ENCODE results near the gene PANX2. TPM values are rescaled to one million over a fixed set of nuclear protein-coding genes. Genes with fewer than 3 reads are reported as not detected.
"Not testable (repeated sequence)": the region's sequence is repeated elsewhere in the genome, so short reads cannot be mapped to it uniquely, and the experiment has no call there.

The PANX2 gene, protein sequence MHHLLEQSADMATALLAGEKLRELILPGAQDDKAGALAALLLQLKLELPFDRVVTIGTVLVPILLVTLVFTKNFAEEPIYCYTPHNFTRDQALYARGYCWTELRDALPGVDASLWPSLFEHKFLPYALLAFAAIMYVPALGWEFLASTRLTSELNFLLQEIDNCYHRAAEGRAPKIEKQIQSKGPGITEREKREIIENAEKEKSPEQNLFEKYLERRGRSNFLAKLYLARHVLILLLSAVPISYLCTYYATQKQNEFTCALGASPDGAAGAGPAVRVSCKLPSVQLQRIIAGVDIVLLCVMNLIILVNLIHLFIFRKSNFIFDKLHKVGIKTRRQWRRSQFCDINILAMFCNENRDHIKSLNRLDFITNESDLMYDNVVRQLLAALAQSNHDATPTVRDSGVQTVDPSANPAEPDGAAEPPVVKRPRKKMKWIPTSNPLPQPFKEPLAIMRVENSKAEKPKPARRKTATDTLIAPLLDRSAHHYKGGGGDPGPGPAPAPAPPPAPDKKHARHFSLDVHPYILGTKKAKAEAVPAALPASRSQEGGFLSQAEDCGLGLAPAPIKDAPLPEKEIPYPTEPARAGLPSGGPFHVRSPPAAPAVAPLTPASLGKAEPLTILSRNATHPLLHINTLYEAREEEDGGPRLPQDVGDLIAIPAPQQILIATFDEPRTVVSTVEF
- not detected for total RNA-seq

DNA sequence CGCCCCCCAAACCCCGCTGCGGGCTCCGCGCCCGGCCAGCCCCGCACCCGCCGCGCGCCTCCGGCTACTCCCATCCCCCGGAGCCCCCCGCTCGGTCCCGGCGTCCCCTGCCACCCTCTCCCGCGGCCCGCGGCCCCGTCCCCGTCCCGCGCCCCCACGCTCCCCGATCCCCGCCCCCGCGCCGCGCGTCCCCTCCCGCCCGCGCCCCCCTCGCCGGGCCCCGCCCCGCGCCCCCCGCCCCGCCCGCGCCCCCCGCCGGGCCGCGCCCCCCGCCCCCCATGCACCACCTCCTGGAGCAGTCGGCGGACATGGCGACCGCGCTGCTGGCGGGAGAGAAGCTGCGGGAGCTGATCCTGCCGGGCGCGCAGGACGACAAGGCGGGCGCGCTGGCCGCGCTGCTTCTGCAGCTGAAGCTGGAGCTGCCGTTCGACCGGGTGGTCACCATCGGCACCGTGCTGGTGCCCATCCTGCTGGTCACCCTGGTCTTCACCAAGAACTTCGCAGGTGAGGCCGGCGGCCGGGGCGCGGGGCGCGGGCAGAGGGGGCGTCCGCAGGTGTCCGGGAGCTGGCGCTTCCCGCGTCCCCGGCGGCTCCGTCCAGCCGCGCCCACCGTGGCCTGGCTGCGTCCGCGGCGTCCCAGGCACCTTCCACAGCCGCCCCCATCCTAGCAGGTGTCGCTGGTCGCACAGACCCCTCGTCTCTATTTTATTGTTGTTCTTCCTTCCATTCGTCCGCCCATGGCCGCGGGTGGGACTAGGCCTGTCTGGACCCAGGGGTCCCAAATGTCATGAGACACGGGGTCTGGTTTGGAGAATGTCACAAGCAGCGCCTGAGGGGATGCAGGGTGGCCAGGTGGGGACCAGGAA lies at the start of gene PANX2:
TSS of gene PANX2 (plus strand) at position 279 of the 866 bp plus-strand sequence. CDS start at position 279, 0 bp downstream.
- DNase-seq = no peak

DNA sequence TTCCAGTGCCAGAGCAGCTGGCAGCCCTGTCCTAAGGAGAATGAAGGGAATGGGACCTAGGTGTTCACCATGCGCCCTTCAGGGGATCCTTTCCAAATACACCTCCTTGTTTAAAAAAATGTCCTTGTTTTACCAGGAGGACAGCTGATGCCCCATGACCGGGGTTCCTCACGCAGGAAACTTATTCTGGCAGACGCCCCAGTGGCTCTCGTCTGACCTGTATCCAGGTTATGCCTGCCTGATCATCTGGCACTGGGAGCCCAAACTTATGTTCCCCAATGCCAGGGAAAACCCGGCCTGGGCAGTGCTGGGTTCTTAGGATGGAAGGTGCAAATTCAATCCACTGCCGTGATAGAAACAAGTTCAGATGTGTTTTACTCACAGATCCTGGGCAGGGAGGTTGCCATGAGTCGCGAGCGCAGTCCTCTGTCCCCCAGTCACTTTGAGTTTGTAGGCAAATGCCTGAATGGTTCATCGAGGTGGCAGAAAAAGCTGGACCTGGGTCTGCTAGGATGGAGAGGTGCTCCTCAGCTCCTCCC lies 49.3 kb upstream of the PANX2 start:
- DNase-seq = no peak

DNA sequence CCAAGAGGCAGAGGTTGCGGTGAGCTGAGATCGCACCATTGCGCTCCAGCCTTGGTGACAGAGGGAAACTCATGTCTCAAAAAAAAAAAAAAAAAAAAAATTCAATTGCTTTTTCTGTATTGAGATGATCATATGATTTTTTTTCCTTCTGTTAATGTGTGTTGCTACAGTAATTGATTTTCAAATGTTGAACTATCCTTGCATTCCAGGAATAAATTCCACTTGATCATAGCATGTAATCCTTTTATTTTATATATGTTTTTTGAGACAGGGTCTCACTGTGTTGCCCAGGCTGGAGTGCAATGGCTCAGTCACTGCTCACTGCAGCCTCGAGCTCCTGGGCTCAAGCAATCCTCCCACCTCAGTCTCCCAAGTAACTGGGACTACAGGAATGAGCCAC lies 47.4 kb upstream of the PANX2 start:
- DNase-seq = no peak

DNA sequence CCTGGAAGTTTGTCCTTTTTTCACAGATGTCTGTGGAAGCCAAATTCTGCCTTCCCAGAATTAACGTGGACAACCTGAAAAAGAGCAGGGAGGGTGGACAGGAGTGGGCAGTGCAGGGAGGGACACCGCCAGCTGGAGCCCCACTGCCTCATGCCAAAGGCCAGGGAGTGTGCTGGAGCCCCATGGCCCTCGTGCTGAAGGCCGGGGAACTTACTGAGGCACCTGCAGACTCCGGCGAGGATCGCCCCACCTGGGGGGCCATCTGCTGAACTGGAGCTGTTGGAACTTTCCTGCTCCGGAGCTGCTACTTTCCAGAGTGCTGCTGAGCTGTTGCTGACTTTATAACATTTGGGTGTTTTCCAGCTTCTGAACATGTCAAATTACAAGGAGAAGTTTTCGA lies 45.5 kb upstream of the PANX2 start:
- no peak for DNase-seq

DNA sequence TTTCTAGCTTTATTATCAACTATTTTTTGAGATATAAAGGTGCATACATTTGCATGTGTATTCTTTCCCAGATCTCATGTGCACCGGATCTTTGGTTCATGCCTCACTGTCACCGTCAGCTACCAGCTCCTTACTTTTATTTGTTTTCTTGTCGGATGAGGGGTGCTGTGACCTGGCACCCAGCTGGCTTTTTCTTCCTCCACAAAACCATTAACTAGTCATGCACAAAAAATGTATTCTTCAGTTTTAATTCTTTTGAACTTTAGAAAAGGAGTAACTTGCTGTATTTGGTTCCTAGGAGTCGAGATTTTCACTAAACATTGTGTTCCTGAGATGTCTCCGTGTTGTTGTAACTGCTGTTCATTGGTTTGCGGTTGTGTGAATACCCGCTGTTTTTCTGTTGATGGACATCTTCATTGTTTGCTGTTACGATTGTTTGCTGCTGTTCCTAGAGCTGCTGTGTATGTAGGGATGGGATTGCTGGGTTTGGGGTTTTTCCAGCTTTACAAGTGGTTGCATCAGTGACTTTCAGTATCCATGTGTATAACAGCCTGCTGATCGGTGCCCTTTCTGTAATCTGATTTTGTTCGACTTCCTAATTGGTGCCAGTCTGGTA lies 41.3 kb upstream of the PANX2 start:
- DNase-seq = no peak

DNA sequence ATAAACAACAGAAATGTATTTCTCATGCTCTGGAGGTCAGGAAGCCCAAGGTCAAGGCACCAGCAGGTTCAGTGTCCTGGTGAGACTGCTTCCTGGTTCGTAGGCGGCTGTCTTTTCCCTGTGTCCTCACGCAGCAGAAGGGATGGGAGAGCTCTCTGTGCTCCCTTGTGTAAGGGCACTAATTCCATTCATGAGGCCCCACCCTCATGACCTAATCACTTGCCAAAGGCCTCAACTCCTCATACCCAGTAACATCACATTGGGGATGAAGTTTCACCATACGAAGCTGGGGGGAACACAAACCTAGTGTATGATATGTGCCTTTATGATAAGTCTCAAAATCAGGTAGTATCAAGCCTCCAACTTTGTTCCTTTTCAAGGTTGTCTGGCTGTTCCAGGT lies 38.6 kb upstream of the PANX2 start:
- no peak for DNase-seq

DNA sequence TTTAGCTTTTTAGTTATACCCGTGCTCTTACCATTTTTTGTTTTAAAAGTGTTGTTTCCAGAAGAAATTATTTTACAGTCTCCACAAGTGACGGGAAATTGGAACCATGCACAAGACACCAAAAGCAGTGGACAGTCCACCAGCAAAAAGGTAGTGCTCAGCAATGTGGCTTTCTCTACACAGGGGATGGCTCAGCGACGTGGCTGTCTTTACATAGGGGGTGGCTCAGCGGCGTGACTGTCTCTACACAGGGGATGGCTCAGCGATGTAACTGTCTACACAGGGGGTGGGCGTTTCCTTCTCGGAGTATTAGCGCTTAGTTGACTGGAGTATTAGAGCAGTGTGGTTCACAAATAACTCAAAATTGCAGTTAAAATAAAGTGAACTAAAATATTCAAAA lies 36.0 kb upstream of the PANX2 start:
- DNase-seq = no peak

DNA sequence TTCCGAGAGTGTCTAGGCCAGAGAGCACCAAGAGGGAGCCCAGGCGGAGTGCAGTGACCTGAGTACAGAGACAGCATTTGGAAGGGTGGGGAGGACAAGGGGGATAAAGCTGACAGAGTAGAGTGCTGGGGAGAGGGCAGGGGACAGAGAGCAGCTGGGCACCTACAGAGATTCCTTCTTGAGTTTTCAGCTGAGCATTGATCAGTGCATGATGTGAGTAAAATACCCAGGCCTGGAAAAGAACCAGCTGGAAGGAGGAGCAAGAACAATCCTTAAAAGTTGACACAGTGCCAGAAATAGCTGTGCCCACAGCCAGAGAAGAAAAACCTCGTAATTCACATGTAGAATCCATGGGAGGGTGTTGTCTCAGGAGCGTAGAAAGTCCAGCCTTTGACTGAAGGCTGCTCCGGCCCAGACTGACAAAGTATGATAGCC lies 33.9 kb upstream of the PANX2 start:
- no peak for DNase-seq

DNA sequence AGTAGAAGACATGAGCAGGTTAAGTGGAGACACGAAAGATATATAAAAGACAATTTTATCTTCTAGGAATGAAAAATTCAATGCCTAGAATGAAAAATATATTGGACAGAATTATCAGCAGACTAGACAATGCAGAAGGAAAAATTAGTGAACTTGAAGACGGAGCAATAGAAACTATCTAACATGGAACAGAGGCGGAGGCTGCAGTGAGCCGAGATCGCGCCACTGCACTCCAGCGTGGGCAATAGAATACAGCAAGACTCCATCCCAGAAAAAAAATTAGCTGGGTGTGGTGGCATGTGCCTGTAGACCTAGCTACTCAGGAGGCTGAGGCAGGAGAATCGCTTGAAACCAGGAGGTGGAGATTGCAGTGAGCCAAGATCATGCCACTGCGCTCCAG lies 33.3 kb upstream of the PANX2 start:
- DNase-seq = not testable (repeated sequence)

DNA sequence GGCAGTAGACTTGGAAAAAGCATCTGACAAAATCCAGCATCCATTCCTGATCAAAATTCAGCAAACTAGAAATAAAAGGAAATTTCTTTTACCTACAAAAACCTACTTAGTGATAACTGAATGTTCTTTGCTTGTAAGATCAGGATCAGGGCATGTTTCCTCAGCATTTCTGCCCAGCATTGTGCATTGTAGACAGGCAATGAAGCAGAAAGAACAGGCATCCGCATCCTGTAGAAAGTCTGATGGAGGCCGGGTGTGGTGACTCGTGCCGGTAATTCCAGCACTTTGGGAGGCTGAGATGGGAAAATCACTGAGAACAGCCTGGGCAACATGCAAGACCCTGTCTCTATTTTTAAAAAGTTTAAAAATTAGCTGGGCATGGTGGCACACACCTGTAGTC lies 32.5 kb upstream of the PANX2 start:
- DNase-seq = no peak

DNA sequence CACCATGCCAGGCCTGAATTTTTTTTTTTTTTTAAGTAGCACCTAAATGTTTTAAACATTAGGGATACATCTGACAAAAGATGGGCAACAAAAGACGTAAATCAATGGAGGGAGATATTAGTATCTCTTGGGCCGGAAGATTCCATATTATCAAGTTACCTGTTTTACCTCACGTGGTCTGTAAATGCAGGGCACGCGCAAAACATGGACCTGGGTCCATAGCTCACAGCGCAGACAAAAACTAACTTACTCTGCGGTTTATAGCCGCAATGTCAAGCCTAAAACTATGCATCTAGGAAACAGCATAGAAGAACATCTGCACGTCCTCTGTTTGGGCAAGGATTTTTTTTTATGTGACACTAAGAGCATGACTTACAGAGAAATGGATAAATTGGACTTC lies 31.5 kb upstream of the PANX2 start:
- DNase-seq = no peak

DNA sequence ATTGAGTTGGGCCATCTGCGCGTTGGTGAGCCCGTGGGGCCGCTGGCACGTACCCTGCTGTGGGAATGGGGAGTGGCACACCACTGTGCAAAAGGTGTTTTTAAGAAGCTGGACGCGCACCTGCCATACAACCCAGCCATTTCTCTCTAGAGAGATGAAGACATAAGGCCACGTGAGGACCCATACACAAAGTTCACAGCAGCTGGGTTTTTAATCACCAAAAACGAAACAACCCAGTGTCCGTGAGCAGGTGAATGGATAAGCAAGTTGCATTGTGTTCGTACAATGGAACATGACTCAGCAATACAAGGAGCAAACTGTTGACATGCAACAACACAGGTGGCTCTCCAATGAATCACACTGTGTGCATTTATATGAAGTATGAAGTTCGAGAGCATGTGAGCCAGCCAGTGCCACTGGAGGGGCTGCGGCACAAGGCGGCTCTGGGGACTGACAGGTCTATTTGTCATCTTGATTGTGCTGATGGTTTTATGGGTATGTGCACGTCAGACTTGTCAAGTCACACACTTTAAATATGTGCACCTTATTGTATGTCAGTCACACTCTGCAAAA lies 30.6 kb upstream of the PANX2 start:
- no peak for DNase-seq

DNA sequence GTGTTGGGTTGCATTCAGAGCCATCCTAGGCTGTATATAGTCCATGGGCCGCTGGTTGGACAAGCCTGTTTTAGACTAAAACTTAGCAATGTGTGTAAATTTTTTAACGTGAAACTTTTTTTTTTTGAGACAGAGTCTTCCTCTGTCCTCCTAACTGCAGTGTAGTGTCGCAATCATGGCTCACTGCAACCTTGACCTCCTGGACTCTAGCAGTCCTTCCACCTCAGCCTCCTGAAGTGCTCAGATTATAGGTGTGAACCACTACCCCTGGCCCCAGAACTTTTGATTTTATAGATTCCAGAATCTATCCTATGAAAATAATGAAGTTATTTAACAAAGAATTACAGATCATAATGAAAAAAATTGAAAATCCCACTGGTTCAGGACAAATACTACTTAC lies 29.9 kb upstream of the PANX2 start:
- no peak for DNase-seq

DNA sequence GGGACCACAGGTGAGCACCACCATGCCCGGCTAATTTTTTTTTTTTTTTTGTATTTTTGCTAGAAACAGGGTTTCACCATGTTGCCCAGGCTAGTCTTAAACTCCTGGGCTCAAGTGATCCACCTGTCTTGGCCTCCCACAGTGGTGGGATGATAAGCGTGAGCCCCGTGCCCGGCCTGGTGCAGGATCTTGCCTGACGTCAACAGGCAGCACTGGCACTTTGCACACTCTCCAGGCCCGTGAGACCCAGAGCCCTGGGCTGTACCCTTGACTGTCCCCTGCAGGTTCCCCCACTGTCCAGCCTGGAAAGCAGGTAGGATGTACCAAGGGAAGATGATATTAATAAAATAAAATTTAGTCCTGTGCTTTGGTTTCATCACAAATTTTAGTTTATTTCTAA lies 29.1 kb upstream of the PANX2 start:
- DNase-seq = no peak

DNA sequence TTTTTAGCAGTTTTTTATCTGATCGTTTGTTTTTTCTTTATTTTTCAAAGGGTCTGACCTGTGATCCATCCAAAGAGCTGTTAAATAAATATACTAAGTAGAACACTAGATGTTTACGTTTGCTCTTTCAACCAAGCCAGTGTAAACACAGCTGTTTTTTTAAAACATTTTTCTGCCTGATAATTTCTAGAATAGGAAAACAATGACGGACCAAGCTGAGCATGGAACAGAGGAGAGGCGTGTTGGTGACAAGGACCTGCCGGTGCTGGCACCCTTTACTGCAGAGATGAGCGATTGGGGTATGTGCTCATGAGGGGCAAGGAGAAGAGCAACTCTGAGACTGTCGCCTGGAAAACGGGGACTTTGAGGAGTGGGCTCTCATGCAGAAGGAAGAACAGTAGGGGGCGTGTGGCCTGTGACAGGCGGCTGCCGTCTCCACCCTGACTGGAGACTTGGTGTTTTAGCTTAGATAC lies 28.6 kb upstream of the PANX2 start:
- no peak for DNase-seq

DNA sequence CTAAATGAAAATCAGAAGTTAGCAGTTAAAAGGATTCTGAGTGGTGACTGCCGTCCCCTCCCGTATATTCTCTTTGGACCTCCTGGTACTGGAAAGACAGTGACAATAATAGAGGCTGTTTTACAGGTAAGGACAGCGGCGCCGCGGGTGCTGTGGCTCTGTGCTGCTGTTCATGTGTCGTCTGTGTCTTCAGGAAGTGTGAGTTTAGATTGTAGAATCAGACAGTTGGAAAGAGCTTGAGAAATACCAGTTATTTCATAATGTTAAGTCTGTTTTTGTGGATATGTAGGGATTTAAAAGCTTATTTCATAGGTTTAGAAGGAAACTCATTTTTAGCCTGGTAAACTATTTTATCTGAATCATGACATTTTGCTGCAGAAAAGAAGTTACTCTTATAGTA lies 27.4 kb upstream of the PANX2 start:
- DNase-seq = no peak

DNA sequence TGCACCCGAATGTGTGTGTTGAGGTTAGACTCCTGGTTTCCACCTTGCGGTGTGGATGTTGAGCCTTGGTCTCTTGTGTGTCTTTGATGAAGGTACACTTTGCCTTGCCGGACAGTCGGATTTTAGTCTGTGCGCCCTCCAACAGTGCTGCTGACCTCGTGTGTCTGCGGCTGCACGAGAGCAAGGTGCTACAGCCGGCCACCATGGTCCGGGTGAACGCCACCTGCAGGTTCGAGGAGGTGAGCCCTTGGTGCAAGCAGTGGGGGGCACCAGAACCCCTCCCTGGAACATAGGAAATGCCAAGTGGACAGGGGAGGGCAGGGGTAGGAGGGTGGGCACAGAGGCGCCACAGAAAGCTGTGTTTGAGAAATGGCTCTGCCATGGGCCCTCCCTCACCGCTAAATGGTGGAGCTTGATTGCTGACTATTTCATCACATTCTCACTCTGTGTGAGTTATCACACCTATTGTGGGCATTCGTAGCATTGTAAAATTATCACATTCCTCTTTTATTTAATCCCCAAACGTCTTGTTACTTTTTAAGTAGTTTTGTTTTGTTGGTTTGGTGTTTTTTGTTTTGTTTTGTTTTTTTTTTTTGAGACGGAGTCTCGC lies 26.4 kb upstream of the PANX2 start:
- DNase-seq = no peak

DNA sequence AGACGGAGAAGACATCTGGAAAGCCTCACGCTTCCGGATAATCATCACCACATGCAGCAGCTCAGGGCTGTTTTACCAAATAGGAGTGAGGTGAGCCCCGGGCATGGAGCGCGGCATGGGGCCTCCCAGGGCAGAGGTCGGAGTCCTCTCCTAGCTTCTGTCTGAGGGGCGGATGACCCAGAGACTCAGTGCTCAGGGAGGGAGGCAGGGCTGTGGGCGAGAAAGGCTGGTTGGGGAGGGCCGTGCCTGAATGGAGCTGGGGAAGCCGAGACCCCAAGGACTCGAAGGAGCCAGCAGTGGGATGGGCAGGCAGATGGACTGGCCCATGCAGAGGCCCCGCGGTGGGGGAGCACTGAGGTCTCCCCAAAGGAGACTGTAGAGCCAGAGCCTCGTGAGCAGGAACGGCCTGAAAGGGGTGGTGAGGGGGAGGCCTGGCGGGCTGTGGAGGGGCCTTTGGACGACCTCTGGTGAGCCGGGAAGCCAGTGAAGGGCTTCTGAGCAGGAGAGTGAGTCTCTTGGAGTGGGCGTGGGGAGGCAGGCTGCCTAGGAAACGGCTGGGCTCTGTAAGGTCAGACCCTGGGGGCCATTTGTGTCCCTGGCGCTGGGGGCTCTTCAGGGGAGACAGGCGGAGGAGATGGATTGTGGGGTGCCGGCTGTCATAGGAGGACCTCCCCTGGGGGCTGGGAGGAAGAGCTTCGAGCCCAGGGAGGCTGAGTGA lies 24.7 kb upstream of the PANX2 start:
- DNase-seq = no peak

DNA sequence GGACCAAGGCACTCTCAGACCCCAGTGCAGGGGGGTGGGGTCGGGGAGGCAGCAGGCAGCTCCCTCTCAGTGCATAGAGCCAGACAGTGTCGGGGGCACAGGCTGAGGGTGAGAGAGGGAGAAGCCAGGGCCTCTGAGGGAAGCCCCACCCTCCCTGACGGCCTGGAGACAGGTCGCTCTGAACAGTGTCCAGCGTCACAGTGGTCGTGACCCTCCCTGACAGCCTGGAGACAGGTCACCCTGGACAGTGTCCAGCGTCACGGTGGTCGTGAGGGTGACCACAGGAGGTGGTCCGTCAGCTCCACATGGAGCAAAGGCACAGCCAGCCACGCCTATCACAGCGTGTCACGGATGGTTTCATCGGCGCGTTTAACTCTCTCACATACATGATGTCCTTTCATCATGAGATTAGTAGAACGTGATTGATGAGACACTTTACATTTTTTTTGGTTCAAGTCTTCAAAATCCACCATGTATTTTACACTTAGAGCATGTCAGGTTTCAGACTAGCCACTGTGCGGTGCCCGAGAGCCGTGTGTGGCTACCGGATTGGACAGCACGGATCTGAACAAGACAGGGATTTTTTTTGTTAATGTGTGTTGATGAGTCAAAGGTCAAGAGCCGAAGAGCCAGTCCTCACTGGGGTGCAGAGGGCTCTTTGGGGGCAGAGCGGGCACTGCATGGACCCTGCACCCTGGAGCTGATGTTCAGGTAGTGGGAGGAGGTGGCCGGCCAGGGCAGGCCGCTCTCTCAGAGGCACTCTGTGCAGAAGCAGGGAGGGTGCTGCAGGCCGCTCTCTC lies 23.9 kb upstream of the PANX2 start:
- no peak for DNase-seq

Measured in effector CD4-positive, alpha-beta T cell (primary cell).